Measurements from ENCODE around the gene SPECC1.

The SPECC1 gene

GRCh38 chr17:20200016-20200795 is 191.0 kb downstream of the SPECC1 start:
- intact Hi-C loops (cut with DNase I) = no loop called here
- DNase-seq = no peak

GRCh38 chr17:20200865-20201458 is 191.8 kb downstream of the SPECC1 start:
- intact Hi-C loops (cut with DNase I) = no loop called here

DNA sequence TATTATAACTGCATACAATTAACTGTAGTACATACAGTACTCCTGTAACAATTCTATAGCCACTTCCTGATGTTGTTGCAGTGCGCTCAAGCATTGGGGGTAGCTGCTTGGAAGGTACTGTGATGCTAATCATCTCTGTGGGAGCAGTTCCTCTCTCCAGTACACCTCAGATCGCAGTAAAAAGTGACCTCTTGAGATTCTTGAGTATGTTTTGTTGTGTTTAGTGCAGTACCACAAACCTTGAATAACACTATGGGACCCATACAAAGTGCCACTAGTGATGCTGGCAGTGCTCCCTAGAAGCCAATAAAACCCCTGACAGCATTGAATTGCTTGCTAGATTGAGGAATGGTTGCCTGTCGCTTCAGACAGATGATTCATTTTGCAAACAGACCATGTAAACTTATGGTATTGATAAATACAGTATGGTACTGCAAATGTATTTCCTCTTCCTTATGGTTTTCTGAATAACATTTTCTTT is 193.0 kb downstream of the SPECC1 start:
- DNase-seq = no peak
- intact Hi-C loops (cut with DNase I) = no loop called here

More at GRCh38 chr17:20200865-20201458, 191.8 kb downstream of the SPECC1 start:
- peak in 2 of 10 donors; percentile 56 to 70 for DNase-seq

DNA sequence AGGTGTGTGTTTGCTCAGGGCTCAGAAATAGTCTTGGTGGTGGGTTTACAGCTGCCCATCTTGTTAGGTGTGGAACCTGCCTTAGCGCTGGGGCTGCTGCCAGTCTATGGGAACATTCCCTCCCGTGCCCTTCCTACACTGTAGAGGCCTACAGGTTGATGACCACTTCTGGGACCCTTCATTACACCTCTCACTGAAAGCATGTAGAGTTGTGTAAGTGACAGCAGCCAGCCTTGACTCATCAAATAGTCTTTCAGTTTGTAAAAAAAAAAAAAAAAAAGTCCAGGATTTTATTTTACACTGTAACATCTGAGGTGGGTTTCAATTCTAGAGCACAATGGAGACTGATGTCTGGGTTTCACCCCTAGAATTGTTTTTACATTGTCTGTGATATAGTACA is 193.9 kb downstream of the SPECC1 start:
- no peak for DNase-seq
- intact Hi-C loops (cut with DNase I) = no loop called here

DNA sequence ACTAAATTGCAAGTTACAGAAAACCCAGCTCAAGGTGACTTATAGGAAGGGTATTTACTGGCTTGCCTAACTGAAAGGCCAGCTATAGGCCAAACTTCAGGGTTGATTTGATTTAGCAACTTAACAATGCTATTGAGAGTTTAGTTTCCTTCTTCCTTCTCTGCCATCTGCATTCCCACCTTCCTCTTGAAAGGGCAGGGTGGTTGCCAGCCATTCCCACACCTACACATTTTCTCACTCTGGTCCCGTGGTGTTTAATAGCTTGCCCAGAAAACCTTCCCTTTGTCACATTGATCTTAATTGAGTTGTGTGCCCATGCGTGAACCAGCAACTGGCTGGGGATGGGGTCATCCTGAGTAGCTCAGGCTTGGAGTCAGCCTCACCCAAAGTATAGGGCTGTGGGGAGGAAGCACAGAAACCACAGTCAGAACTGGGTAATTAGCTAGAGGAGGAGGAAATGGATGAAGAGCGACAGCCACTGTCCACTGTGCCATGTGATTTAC is 194.7 kb downstream of the SPECC1 start:
- intact Hi-C loops (cut with DNase I) = no loop called here
- DNase-seq = no peak

GRCh38 chr17:20205609-20206008 is 196.4 kb downstream of the SPECC1 start:
- intact Hi-C loops (cut with DNase I) = no loop called here

GRCh38 chr17:20206068-20206467 is 196.9 kb downstream of the SPECC1 start:
- intact Hi-C loops (cut with DNase I) = no loop called here
- DNase-seq = peak in 4 of 10 donors; percentile 43 to 83 (median 68)

More at GRCh38 chr17:20205609-20206008, 196.4 kb downstream of the SPECC1 start:
- DNase-seq = peak in 1 of 10 donors; percentile 63

DNA sequence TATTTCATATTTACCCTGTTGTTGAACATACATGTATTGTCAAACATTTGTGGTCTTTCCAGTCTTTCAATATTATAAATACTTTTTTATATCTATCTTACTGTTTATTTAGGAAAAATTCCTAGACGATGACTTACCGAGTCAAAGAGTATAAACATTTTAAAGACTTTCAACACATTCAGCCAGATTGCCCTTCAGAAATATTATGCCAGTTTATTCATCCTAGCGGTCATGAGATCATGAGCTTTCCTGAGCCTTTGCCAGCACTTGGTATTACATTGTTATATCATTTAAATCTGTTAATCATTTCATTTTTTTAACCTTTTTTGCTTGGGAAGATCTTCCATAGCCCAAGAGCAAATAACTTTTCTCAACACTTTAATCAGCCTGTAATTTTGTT is 197.4 kb downstream of the SPECC1 start:
- no peak for DNase-seq
- intact Hi-C loops (cut with DNase I) = no loop called here

- intact Hi-C loops (cut with DNase I) = no loop called here
- no peak for DNase-seq
These were observed 198.3 kb downstream of the SPECC1 start for GRCh38 chr17:20207262-20207985.

DNA sequence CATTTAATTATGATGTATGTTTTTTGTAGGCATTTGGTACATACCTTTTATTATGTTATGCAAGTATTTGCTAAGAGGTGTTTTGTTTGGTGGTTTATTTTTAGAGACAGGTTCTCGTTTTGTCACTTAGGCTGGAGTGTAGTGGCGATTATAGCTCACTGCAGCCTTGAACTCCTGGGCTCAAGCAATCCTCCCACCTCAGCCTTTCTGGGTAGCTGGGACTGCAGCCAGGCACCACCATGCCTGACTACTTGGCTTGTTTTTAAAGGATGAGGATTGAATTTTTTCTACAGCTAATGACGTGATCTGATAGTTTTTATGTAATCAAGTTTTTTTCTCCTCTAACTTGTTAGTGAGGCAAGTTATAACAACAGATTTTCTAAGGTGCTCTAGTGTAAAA is 199.6 kb downstream of the SPECC1 start:
- intact Hi-C loops (cut with DNase I) = no loop called here
- no peak for DNase-seq

GRCh38 chr17:20210180-20210579 is 201.0 kb downstream of the SPECC1 start:
- intact Hi-C loops (cut with DNase I) = no loop called here
- peak in 2 of 10 donors; percentile 61 to 72 for DNase-seq

DNA sequence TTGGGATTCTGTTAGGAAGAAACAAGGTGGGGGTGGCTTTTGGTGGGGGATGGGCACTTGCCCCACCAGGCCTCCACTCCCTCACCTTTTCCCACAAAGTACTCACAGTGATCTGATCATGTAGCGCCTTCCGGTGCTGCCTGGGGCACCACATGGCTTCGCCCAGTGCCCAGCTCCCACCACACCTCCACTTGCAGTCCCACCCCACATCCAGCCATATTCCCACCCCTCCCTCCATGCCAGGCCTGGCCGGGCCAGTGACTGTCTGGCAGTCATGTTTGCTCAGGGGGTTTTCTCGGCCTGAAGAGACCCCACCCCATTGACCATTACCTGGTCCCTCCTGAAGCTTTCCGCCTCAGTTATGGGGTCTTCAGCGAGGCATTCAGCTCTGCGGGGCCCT is 201.5 kb downstream of the SPECC1 start:
- peak in 1 of 10 donors; percentile 63 for DNase-seq
- intact Hi-C loops (cut with DNase I) = no loop called here

DNA sequence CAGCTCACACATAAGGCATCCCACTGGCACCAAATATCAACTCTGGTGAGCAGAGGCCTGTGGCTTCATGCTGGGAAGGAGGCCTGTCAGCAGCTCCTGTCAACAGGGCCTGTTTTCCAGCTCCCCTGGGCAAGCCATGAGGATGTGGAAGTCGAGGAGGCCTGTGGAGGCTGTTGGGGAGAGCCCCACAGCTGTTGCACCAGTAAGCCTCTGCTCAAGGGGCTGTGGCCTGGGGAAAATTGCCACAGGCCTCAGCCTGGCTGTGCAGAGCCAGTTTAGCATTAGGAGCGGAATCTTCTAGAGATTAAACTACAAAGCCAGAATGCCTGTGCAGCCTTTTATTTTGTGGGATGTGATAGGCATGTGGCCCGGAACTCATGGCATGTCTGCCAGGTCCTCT is 202.1 kb downstream of the SPECC1 start:
- DNase-seq = no peak
- intact Hi-C loops (cut with DNase I) = no loop called here

- intact Hi-C loops (cut with DNase I) = no loop called here
- DNase-seq = no peak
These were observed 204.3 kb downstream of the SPECC1 start for GRCh38 chr17:20213449-20213848.

DNA sequence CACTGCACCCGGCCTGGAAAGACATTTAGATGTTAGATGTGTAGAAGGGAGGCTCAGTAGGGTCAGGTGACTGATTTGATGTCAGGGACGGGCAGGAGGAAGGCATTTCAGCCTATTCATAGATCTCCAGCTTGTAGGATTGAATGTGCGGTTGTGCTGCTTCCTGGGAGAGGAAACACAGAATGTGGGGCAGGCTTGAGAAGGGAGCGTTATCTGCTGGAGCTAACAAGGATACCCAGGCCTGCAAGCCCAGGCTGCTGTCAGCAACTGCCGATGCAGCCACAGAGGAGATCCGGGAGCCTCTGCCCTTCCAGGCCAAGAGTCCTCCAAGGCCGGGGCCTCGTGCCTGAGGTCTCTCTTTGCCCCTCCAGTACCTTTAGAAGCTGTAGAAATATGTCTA is 205.6 kb downstream of the SPECC1 start:
- intact Hi-C loops (cut with DNase I) = no loop called here
- peak in 2 of 10 donors; percentile 80 to 81 for DNase-seq

DNA sequence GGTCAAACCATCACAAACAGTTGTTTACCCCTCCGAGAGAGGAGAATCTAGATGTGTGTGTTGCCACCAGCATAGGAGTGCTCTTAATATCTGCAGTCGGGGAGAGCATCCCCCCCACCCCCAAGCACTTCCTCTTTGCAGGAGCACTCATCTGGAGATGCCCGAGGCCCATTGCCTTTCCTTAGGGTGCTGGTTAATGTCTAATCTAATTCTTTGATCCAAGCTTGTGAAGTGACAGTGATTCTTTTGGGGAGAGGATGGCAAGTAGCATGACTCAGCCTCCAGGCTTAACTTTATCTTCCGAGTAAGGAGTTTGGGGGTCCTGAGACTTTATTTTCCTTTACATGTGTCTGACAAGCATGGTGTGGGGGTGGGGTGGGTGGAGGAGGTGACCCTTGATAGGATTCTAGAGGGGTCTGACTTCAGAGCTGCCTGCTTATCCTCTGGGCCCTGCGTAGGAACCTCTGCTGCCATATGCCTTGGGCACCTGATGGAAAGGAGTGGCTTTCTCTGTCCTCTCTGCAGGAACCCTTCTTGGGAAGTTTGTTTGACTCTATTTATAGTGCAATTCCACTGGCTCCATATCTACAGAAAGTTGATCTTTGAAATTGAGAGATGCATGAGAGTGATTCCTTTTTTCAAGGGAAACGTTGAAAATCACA is 207.1 kb downstream of the SPECC1 start:
- intact Hi-C loops (cut with DNase I) = no loop called here
- no peak for DNase-seq

- intact Hi-C loops (cut with DNase I) = no loop called here
- no peak for DNase-seq
These were observed 207.7 kb downstream of the SPECC1 start for GRCh38 chr17:20216853-20217252.

- DNase-seq = no peak
- intact Hi-C loops (cut with DNase I) = no loop called here
These were observed 208.5 kb downstream of the SPECC1 start for GRCh38 chr17:20217677-20218076.

GRCh38 chr17:20218272-20218671 is 209.1 kb downstream of the SPECC1 start:
- no peak for DNase-seq

DNA sequence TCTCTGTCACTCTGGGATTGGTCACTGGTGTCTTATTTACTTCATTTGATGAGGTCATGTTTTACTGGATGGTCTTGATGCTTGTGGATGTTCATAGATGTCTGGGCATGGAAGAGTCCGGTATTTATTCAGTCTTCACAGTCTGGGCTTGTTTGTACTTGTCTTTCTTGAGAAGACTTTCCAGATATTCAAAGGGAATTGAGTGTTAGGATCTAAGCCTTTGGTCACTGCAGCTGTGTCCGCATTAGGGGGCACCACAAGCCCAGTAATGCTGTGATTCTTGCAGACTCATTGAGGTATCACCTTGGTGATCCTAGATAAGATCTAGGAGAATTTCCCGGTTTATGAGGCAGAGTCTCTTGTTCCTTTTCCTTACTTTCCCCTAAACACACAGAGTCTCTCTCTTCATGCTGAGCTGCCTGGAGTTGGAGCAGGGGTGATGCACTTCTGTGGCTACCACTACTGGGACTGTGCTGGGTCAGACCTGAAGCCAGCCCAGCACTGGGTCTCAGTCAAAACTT is 214.7 kb downstream of the SPECC1 start:
- intact Hi-C loops (cut with DNase I) = no loop called here
- DNase-seq = no peak

More at GRCh38 chr17:20218272-20218671, 209.1 kb downstream of the SPECC1 start:
- intact Hi-C loops (cut with DNase I) = no loop called here
